RWPE2 (cell line): ENCODE data around the gene ZSCAN1.

Experiments
- ATAC-seq: fragments of 200-7000 bp; cut with Tn5 transposase; 3 replicates; pipeline ENCODE4 v1.9.1; 2021; ENCODE audit warnings: low read depth
- DNase-seq: peaks from one replicate; pipeline ENCODE4 v3.0.0-alpha.2; 2020; ENCODE audit warnings: low spot score
- H3K27ac ChIP-seq: fragments of 450-650 bp; 2 replicates; pipeline ENCODE4 v1.5.1; 2017; ENCODE audit warnings: mild to moderate bottlenecking; ENCODE audit not compliant: poor library complexity, severe bottlenecking
- H3K27me3 ChIP-seq: fragments of 250-450 bp; sonication (Bioruptor Pico); 2 replicates; pipeline ENCODE4 v1.5.1; 2021; ENCODE audit warnings: mild to moderate bottlenecking, moderate library complexity; ENCODE audit not compliant: insufficient read depth, poor library complexity, severe bottlenecking
- H3K36me3 ChIP-seq: fragments of 250-450 bp; sonication (Bioruptor Pico); 2 replicates; pipeline ENCODE4 v1.5.1; 2020; ENCODE audit warnings: low read depth, mild to moderate bottlenecking, moderate library complexity
- H3K4me1 ChIP-seq: fragments of 250-450 bp; sonication (Bioruptor Pico); 2 replicates; pipeline ENCODE4 v1.5.1; 2021; ENCODE audit warnings: mild to moderate bottlenecking, moderate library complexity; ENCODE audit not compliant: insufficient read depth, poor library complexity, severe bottlenecking
- H3K4me3 ChIP-seq: fragments of 250-450 bp; sonication (Bioruptor Pico); 2 replicates; pipeline ENCODE4 v1.5.1; 2021; ENCODE audit warnings: mild to moderate bottlenecking, moderate library complexity; ENCODE audit not compliant: severe bottlenecking
- H3K9me3 ChIP-seq: fragments of 250-450 bp; sonication (Bioruptor Pico); 2 replicates; pipeline ENCODE4 v1.5.1; 2021; ENCODE audit warnings: mild to moderate bottlenecking, moderate library complexity; ENCODE audit not compliant: severe bottlenecking
- TF ChIP-seq, protein P1 (sequence below): fragments of 450-650 bp; IDR thresholded peaks from one replicate; pipeline ENCODE4 v1.5.1; 2017; ENCODE audit warnings: mild to moderate bottlenecking, moderate library complexity; ENCODE audit not compliant: poor library complexity, severe bottlenecking

Gene ZSCAN1

GRCh38 chr19:58044886-58045285 lies 11.1 kb downstream of the ZSCAN1 start:
- H3K9me3 ChIP-seq = peaks cover 6% of the 10 kb centered on the region
- ATAC-seq (no peak), DNase-seq (no peak)
- H3K4me3 ChIP-seq = no peak overlapping the region
- TF ChIP-seq, protein P1, sequence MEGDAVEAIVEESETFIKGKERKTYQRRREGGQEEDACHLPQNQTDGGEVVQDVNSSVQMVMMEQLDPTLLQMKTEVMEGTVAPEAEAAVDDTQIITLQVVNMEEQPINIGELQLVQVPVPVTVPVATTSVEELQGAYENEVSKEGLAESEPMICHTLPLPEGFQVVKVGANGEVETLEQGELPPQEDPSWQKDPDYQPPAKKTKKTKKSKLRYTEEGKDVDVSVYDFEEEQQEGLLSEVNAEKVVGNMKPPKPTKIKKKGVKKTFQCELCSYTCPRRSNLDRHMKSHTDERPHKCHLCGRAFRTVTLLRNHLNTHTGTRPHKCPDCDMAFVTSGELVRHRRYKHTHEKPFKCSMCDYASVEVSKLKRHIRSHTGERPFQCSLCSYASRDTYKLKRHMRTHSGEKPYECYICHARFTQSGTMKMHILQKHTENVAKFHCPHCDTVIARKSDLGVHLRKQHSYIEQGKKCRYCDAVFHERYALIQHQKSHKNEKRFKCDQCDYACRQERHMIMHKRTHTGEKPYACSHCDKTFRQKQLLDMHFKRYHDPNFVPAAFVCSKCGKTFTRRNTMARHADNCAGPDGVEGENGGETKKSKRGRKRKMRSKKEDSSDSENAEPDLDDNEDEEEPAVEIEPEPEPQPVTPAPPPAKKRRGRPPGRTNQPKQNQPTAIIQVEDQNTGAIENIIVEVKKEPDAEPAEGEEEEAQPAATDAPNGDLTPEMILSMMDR = no peak
- H3K4me1 ChIP-seq = no peaks in the 10 kb centered on the region
- H3K27ac ChIP-seq = no peak overlapping the region
- no peaks in the 10 kb centered on the region for H3K36me3 ChIP-seq
- H3K27me3 ChIP-seq = no peaks in the 10 kb centered on the region

- Histone ChIP-seq H3K9me3 (peaks cover 6% of the 10 kb centered on the region), H3K4me3 (no peak overlapping the region), H3K27me3 (no peaks in the 10 kb centered on the region), H3K36me3 (no peaks in the 10 kb centered on the region), H3K4me1 (no peaks in the 10 kb centered on the region), H3K27ac (no peak overlapping the region)
- DNase-seq = no peak
- ATAC-seq = no peak
- TF ChIP-seq, protein P1 = no peak
These were observed 11.7 kb downstream of the ZSCAN1 start for GRCh38 chr19:58045411-58046050.

- Histone ChIP-seq H3K36me3 (no peaks in the 10 kb centered on the region), H3K9me3 (peaks cover 4% of the 10 kb centered on the region), H3K4me3 (no peak overlapping the region), H3K27me3 (no peaks in the 10 kb centered on the region), H3K27ac (no peak overlapping the region), H3K4me1 (no peaks in the 10 kb centered on the region)
- TF ChIP-seq, protein P1 = no peak
- ATAC-seq (no peak), DNase-seq (no peak)
These were observed 13.0 kb downstream of the ZSCAN1 start for GRCh38 chr19:58046856-58047255.

GRCh38 chr19:58047672-58048071 lies 13.8 kb downstream of the ZSCAN1 start:
- ATAC-seq (no peak), DNase-seq (no peak)
- Histone ChIP-seq H3K27me3 (no peaks in the 10 kb centered on the region), H3K4me3 (no peak overlapping the region), H3K4me1 (no peaks in the 10 kb centered on the region), H3K27ac (no peak overlapping the region), H3K36me3 (no peaks in the 10 kb centered on the region), H3K9me3 (peaks cover 3% of the 10 kb centered on the region)
- TF ChIP-seq, protein P1 = no peak

GRCh38 chr19:58052256-58052655 lies 18.4 kb downstream of the ZSCAN1 start:
- no peak overlapping the region for H3K4me3 ChIP-seq
- H3K36me3 ChIP-seq = no peaks in the 10 kb centered on the region
- no peak for ATAC-seq
- H3K27me3 ChIP-seq = no peaks in the 10 kb centered on the region
- H3K4me1 ChIP-seq = no peaks in the 10 kb centered on the region
- H3K27ac ChIP-seq = no peak overlapping the region
- TF ChIP-seq, protein P1 = no peak
- H3K9me3 ChIP-seq = no peaks in the 10 kb centered on the region
- no peak for DNase-seq
